Duodenal mucosa (tissue), 2 donors: Measurements from ENCODE around the gene CLIC4.
"Not testable (repeated sequence)": the region's sequence is repeated elsewhere in the genome, so short reads cannot be mapped to it uniquely, and the experiment has no call there.

Experiments used
- H3K27ac ChIP-seq: one replicate; pipeline ENCODE4 v1.7.0; 2013; ENCODE audit warnings: low read depth, low read length
- H3K27me3 ChIP-seq, 2 donors: one replicate each; pipeline ENCODE4 v1.7.0; 2013; ENCODE audit warnings: low read length in 2 of 2, control low read depth in 1 of 2; ENCODE audit not compliant: insufficient read depth in 2 of 2, control insufficient read depth in 1 of 2
- H3K36me3 ChIP-seq, 2 donors: one replicate each; pipeline ENCODE4 v1.7.0; 2013; ENCODE audit warnings: low read length in 2 of 2, control low read depth in 1 of 2; ENCODE audit not compliant: insufficient read depth in 2 of 2, control insufficient read depth in 1 of 2
- H3K4me1 ChIP-seq, 2 donors: one replicate each; pipeline ENCODE4 v1.7.0; 2013; ENCODE audit warnings: low read length in 2 of 2, control low read depth in 1 of 2; ENCODE audit not compliant: insufficient read depth in 2 of 2, control insufficient read depth in 1 of 2
- H3K4me3 ChIP-seq, 2 donors: one replicate each; pipeline ENCODE4 v1.7.0; 2013; ENCODE audit warnings: low read length in 2 of 2, low read depth in 1 of 2
- H3K9ac ChIP-seq, 2 donors: one replicate each; pipeline ENCODE4 v1.7.0; 2013; ENCODE audit warnings: low read length in 2 of 2, low read depth in 1 of 2
- H3K9me3 ChIP-seq, 2 donors: one replicate each; pipeline ENCODE4 v1.7.0; 2013; ENCODE audit warnings: low read length in 2 of 2, control low read depth in 1 of 2; ENCODE audit not compliant: control insufficient read depth in 1 of 2

CLIC4 gene

DNA sequence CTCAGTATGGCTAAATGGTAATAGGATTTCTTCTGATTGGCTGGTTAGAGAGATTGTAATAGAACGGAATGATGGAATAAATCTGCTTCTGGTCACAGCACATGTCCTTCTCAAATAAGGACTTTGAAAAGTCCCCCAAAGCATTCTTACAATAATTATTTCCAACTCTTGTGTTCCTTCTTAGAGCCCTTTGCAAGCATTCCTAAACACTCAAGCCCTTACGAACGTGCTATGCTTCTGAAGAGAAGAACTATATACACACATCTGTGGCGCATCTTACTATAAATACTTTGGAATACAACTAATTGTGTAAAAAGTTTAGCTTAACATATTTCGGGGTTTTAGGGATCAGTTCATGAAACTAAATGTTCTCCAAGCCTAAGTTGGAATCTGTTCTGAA, 25.6 kb downstream of the CLIC4 start:
- no peak overlapping the region for H3K9ac ChIP-seq
- H3K36me3 ChIP-seq = no peaks in the 10 kb centered on the region
- no peaks in the 10 kb centered on the region for H3K4me1 ChIP-seq
- H3K27ac ChIP-seq = peak overlapping the region; percentile 43
- H3K9me3 ChIP-seq = no peaks in the 10 kb centered on the region
- H3K27me3 ChIP-seq = no peaks in the 10 kb centered on the region
- no peak overlapping the region for H3K4me3 ChIP-seq

- H3K9me3 ChIP-seq = no peaks in the 10 kb centered on the region
- H3K27me3 ChIP-seq = no peaks in the 10 kb centered on the region
- no peak overlapping the region for H3K4me3 ChIP-seq
- H3K36me3 ChIP-seq = no peaks in the 10 kb centered on the region
- H3K27ac ChIP-seq = peak overlapping the region; percentile 46
- no peak overlapping the region for H3K9ac ChIP-seq
- no peaks in the 10 kb centered on the region for H3K4me1 ChIP-seq
These were observed 26.3 kb downstream of the CLIC4 start for GRCh38 chr1:24771574-24771973.

DNA sequence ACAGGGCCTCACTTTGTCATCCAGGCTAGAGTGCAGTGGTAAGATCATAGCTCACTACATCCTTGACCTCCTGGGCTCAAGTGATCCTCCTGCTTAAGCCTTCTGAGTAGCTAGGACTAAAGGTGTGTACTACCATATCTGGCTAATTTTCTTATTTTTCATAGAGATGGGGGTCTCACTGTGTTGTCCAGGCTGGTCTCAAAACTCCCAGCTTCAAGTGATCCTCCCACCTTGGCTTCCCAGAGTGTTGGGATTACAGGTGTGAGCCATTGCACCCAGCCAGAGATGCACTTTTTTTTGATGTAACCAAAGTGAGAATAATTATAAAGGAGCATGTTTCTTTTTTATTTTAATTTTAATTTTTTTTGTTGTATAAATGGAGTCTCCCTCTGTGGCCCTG, 28.4 kb downstream of the CLIC4 start:
- Histone ChIP-seq H3K9ac (no peak overlapping the region), H3K27me3 (no peaks in the 10 kb centered on the region), H3K4me1 (no peaks in the 10 kb centered on the region), H3K4me3 (no peak overlapping the region), H3K27ac (no peak overlapping the region), H3K36me3 (no peaks in the 10 kb centered on the region), H3K9me3 (no peaks in the 10 kb centered on the region)

- H3K9ac ChIP-seq = no peak overlapping the region
- no peak overlapping the region for H3K4me3 ChIP-seq
- H3K36me3 ChIP-seq = no peaks in the 10 kb centered on the region
- H3K27ac ChIP-seq = no peak overlapping the region
- H3K27me3 ChIP-seq = no peaks in the 10 kb centered on the region
- H3K4me1 ChIP-seq = no peaks in the 10 kb centered on the region
- H3K9me3 ChIP-seq = no peaks in the 10 kb centered on the region
These were observed 30.1 kb downstream of the CLIC4 start for GRCh38 chr1:24775348-24775747.

GRCh38 chr1:24775916-24776315, 30.7 kb downstream of the CLIC4 start:
- Histone ChIP-seq H3K4me3 (no peak overlapping the region), H3K4me1 (no peaks in the 10 kb centered on the region), H3K27ac (no peak overlapping the region)

DNA sequence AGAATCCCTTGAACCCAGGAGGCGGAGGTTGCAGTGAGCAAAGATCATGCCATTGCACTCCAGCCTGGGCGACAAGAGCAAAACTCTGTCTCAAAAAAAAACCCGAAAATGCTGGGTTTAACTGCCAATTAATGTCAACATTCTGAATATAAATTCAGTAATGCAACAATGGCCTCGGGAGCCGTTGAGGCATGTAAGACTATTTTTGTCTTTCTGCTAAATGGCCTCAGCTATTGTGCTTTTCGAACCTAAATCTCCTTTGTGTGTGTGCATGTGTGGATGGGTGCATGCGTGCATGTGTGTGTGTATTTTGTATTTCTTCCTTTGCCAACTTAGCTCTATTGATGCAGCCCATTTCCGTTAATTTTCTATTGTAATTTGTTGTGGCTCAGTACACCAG, 31.6 kb downstream of the CLIC4 start:
- Histone ChIP-seq H3K9ac (no peak overlapping the region), H3K4me1 (no peaks in the 10 kb centered on the region), H3K9me3 (no peaks in the 10 kb centered on the region), H3K36me3 (no peaks in the 10 kb centered on the region), H3K27me3 (no peaks in the 10 kb centered on the region), H3K27ac (no peak overlapping the region), H3K4me3 (no peak overlapping the region)

More at GRCh38 chr1:24775916-24776315, 30.7 kb downstream of the CLIC4 start:
- Histone ChIP-seq H3K9me3 (no peaks in the 10 kb centered on the region), H3K36me3 (no peaks in the 10 kb centered on the region), H3K9ac (no peak overlapping the region), H3K27me3 (no peaks in the 10 kb centered on the region)

- Histone ChIP-seq H3K9me3 (no peaks in the 10 kb centered on the region), H3K9ac (no peak overlapping the region), H3K4me1 (no peaks in the 10 kb centered on the region), H3K27me3 (no peaks in the 10 kb centered on the region), H3K36me3 (no peaks in the 10 kb centered on the region), H3K27ac (no peak overlapping the region), H3K4me3 (no peak overlapping the region)
These were observed 32.9 kb downstream of the CLIC4 start for GRCh38 chr1:24778141-24778540.

DNA sequence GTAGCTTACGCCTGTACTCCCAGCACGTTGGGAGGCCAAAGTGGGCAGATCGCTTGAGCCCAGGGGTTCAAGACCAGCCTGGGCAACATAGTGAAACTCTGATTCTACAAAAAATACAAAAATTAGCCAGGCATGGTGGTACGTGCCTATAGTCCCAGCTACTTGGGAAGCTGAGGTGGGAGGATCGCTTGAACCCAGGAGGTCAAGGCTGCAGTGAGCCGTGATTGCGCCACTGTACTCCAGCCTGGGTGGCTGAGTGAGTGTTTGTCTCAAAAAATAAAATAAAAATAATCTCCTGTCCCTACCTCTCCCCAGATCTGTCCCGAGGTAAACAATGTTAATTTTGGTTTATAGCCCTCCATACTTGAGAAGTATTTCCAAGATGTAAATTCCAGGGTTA, 34.0 kb downstream of the CLIC4 start:
- not testable (repeated sequence) for H3K4me3 ChIP-seq, H3K27me3 ChIP-seq, H3K9me3 ChIP-seq, H3K36me3 ChIP-seq, H3K27ac ChIP-seq, H3K4me1 ChIP-seq, H3K9ac ChIP-seq

GRCh38 chr1:24779689-24780464, 34.6 kb downstream of the CLIC4 start:
- H3K27me3 ChIP-seq = no peaks in the 10 kb centered on the region
- no peaks in the 10 kb centered on the region for H3K4me1 ChIP-seq
- H3K9ac ChIP-seq = no peak overlapping the region
- no peaks in the 10 kb centered on the region for H3K36me3 ChIP-seq
- H3K4me3 ChIP-seq = no peak overlapping the region
- H3K9me3 ChIP-seq = no peaks in the 10 kb centered on the region
- H3K27ac ChIP-seq = no peak overlapping the region

GRCh38 chr1:24780626-24781025, 35.4 kb downstream of the CLIC4 start:
- not testable (repeated sequence) for H3K9me3 ChIP-seq, H3K36me3 ChIP-seq, H3K9ac ChIP-seq, H3K4me1 ChIP-seq, H3K4me3 ChIP-seq, H3K27me3 ChIP-seq, H3K27ac ChIP-seq

- H3K4me1 ChIP-seq = no peaks in the 10 kb centered on the region
- no peak overlapping the region for H3K9ac ChIP-seq
- no peaks in the 10 kb centered on the region for H3K27me3 ChIP-seq
- no peaks in the 10 kb centered on the region for H3K36me3 ChIP-seq
- H3K4me3 ChIP-seq = no peak overlapping the region
- H3K9me3 ChIP-seq = no peaks in the 10 kb centered on the region
- H3K27ac ChIP-seq = no peak overlapping the region
These were observed 37.4 kb downstream of the CLIC4 start for GRCh38 chr1:24782689-24783088.
